Stimulated activated CD8-positive, alpha-beta memory T cell treated with anti-CD3 and anti-CD28 coated beads, Interleukin-4, amount 100 ng/mL, for 4 hours (primary cell): ENCODE results near the gene HSD17B11.
"Not testable (repeated sequence)": the region's sequence is repeated elsewhere in the genome, so short reads cannot be mapped to it uniquely, and the experiment has no call there.

ENCODE experiments used
- DNase-seq, 2 donors: peaks; one replicate each; pipeline ENCODE4 v3.0.0-alpha.2; 2020; ENCODE audit warnings: low read depth in 2 of 2, low spot score in 1 of 2

The HSD17B11 gene

DNA sequence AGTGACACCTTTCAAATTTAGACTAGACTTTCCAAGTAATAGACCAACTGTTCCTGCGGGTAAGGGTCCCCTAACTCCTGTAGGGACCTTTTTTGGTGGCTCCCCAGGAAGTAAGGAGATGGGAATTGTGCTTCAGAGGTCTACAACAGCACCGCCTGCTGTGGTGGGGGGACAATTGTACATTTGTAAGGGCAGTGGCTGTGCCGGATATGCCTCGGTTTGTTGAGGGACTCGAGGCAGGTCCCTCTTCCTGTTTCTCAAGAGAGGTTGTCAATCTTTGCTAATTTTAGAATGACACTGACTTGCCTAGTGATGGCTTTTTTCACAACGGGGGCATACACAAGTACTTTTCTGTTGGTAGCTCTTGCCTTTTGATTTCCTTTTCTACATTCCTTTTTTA lies 15.5 kb upstream of the HSD17B11 start:
- no peak for DNase-seq

DNA sequence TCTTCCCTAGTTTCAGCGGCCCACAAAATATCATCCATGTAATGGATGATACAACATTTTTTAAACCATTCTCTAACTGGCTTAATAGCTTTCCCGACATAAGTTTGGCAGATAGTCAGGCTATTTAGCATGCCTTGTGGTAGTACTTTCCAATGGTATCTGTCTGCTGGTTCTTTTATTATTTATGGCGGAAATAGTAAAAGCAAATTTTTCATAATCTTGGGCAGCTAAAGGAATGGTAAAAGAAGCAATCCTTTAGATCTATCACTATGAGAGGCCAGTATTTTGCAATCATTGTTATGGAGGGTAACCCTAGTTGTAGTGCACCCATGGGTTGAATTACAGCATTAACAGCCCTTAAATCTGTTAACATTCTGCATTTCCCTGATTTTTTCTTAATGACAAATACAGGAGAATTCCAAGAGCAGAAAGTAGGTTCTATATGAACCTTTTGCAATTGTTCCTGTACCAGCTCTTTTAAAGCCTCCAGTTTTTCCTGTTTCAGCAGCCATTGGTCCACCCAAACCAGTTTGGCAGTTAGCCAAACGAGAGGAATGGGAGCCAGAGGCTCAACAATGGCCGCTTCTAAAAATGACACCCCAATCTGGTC lies 14.3 kb upstream of the HSD17B11 start:
- no peak for DNase-seq

DNA sequence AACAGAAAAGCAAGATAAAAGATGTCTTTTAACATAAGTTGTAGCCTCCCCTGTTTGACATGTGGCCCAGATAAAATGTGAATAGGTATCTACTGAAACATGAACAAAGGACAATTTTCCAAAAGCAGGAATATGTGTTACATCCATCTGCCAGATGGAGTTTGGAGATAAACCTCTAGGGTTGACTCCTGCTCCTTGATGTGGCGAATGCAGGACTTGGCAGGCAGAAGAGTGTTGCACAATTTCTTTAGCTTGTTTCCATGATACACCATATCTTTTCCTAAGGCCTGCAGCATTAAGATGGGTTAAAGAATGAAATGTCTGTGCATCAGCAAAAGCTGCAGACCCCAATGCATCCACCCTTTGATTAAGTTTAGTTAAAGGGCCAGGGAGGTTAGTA lies 12.7 kb upstream of the HSD17B11 start:
- not testable (repeated sequence) for DNase-seq

DNA sequence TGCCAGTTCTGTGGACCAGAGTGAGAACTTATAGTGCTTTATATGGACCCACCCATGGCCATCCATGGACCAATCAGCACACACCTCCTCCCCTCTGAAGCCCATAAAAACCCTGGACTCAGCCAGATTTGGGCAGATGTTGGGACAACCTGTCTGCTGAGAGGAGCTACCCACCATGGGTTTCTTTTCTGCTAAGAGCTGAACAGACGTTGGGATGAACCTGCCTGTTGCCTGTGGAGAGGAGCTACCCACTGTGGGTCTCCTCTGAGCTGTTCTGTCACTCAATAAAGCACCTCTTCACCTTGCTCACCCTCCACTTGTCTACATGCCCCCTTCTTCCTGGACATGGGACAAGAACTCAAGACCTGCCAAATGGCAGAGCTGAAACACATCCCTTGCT lies 9.0 kb upstream of the HSD17B11 start:
- no peak for DNase-seq

DNA sequence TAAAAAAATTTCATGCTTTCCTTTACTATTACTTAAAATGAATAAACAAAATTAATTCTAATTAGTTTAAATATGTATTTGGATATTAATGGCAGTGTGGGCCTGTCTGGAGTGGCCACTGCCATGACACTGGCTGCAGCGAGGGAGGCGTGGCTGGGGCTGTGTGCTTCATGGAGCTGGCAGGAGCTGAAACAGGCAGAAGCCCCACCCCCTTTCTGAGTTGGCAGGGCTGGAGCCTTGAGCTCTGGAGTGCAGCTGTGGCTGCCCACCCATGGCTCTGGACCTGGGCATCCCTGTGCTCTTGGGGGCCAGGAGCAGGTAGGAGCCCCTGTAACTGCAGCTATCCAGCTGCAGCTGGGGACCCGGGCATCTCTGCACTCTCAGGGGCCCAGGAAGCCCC lies 8.2 kb upstream of the HSD17B11 start:
- no peak for DNase-seq

DNA sequence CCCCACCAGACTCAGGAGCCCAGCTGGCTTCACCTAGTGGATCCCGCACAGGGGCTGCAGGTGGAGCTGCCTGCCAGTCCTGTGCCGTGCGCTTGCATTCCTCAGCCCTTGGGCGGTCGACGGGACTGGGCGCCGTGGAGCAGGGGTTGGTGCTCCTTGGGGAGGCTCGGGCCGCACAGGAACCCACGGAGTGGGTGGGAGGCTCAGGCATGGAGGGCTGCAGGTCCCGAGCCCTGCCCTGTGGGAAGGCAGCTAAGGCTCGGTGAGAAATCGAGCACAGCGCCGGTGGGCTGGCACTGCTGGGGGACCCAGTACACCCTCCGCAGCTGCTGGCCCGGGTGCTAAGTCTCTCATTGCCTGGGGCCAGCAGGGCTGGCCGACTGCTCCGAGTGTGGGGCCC lies 4.9 kb upstream of the HSD17B11 start:
- not testable (repeated sequence) for DNase-seq

DNA sequence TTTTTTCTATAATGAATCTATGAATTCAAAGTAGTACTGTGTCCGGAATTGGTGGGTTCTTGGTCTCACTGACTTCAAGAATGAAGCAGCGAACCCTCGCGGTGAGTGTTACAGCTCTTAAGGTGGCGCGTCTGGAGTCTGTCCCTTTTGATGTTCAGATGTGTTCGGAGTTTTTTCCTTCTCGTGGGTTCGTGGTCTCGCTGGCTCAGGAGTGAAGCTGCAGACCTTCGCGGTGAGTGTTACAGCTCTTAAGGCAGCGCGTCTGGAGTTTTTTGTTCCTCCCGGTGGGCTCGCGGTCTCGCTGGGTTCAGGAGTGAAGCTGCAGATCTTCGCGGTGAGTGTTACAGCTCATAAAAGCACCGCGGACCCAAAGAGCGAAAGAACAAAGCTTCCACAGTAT lies 4.1 kb upstream of the HSD17B11 start:
- not testable (repeated sequence) for DNase-seq

DNA sequence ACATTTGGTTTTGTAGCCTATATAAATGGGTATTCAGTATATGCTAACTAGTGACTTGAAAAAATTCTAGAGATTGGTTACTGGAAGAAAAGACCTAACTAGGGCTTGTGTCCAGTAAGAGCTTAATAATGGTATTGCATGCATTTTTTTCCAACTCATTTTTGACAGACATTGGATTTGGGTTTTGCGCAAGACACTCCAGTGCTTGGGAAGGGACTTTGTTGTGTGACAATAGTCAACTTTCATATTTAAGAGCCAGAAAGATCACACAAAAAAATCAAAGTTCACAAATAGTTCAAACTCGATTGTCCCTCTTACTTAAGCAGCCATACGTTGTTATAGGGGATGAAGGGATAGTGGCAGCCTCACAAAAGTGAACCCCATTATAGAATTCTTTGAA lies 1.2 kb upstream of the HSD17B11 start:
- no peak for DNase-seq

DNA sequence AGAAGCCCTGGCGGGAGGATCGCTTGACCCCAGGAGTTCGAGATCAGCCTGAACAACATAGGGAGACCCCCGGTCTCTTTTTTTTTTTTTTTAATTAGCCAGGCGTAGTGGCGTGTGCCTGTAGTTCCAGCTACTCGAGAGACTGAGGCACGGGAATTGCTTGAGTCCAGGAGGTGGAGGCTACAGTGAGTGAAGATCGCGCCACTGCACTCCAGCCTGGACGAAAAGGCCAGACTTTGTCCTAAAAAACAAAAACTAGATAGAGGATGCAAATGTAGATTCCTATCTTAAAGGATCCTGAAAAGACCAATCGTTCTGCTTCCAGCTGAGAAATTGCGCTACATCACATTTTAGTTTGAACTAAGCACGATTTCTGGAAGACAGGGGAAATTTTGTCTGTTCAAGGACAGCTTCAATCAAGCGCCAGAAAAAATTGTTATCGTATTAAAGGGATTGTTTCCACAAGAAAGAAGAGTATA lies 627 bp upstream of the HSD17B11 start:
- DNase-seq: no peak

DNA sequence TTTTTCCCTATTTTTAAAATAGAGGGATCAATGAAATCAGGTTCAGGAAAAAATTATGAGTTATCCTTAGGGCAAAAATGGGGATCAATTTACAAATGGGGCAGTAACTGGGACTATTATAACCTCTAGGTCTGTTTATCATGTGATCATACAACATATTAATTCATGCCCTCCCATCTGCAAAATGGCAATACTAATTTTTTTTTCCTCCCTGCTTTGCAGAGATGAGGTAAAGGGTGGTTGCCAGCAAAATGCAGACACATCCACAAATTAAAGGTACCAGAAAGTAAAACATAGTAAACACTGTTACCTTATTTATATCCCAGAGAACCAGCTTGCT lies 467 bp downstream of the HSD17B11 start:
- DNase-seq: no peak

DNA sequence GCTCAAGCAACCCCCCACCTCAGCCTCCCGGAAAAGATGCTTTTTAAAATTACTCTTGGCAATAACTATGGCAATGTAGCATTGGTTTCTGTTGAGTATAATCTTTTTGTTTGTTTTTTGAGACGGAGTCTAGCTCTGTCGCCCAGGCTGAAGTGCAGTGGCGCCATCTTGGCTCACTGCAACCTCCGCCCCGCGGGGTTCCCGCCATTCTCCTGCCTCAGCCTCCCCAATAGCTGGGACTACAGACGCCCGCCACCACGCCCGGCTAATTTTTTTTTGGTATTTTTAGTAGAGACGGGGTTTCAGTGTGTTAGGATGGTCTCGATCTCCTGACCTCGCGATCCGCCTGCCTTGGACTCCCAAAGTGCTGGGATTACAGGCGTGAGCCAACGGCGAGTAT lies 933 bp downstream of the HSD17B11 start:
- not testable (repeated sequence) for DNase-seq

DNA sequence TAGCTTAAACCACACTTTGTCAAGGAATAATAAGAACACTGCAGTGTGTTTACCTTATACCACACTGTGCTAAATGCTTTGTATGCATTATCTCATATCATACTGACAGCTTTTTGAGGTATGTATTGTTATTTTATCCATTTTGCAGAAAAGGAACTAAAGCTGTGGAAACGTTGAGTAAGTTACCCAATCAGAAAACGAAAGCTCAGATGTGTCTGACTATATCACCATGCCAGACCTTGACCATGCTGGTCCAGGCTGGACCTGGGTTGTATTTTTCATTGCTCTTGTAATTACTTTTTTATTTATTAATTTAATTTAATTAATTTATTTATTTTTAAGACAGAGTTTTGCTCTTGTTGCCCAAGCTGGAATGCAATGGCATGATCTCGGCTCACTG lies 2.1 kb downstream of the HSD17B11 start:
- no peak for DNase-seq

DNA sequence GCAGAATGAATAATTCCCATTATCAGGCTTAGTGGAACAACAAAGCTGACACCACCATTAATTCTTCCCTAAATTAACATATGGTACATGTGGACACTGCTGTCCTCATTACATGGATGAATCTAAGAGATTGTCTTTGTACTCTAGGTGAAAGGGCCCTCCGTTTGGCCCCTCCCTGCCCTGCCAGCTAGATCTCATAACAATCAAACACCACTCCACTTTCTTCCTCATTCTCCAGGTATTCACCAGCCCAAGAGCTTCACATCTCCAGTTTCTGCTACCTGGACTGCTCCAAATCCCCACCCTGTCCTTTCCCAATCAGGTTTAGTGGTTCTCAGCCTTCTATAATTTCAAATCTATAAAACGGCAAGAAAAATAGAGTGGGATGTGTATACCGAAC lies 3.8 kb downstream of the HSD17B11 start:
- DNase-seq: no peak

DNA sequence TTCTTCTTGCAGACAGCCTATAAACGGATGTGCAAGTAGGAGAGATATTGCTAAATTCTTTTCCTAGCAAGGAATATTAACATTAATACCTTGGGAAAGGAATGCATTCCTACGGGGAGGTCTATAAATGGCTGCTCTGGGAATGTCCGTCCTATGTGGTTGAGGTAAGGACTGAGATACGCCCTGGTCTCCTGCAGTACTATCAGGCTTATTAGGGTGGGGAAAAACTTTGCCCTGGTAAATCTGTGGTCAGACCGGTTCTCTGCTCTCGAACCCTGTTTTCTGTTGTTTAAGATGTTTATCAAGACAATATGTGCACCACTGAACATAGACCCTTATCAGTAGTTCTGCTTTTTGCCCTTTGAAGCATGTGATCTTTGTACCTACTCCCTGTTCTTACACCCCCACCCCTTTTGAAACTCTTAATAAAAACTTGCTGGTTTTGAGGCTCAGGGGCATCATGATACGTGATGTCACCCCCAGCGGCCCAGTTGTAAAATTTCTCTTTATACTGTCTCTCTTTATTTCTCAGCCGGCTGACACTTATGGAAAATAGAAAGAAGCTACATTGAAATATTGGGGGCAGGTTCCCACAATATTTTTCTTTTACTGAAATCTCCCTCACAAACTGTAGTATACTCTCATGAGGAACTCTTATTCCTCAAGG lies 6.4 kb downstream of the HSD17B11 start:
- not testable (repeated sequence) for DNase-seq

DNA sequence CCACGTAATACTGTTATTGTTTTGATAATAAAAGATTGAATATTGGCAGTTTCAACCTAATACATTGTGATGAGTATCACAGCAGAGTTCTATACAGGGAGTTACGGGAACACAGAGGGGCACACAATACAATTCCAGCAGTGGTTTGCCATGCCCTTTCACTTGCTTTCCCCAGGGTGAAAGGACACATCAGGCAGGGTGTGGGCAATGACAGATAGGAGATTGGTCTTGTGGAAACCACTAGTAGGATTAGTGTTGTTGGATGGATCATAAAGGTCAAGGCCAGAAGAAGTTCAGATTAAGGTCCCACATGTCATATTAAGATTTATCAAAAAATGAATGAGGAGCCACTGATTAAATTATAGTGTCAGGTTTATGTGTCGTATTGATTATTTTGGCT lies 8.1 kb downstream of the HSD17B11 start:
- DNase-seq: no peak

DNA sequence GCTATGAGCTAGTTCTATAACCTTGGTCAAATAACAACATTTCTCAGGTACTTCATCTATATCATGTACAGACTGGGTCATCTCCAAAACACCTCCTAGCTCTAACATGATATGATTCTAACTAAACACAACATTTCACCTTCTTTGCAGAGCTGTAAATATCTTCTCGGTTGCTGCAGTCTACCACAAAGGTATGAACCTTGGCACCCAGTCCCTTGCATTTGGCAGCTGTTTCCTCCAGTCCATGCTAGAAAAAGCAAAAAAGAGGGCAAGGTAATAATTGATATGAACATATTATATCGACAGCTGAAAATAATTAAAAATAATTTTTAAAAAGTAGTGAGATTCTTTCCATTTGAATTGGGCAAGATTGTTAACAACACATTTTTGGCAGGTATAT lies 8.9 kb downstream of the HSD17B11 start:
- no peak for DNase-seq

DNA sequence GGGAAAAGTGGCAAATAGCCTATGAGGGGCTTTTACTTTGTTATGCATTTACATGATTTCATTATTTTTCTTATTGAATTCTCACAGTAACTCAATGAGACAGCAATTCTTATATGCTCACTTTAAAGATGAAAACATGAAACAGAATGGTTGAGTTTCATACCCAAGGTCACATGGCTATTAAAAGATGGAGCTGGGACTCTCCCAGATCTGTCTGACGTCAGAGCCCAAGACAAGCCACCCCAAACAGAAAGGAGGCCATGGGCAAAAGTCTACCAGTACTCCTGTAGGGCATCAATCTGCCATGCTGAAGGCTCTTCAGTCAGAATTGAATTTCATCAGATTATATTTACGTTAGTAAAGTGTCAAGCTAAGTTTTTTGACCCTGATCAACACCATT lies 13.2 kb downstream of the HSD17B11 start:
- no peak for DNase-seq

DNA sequence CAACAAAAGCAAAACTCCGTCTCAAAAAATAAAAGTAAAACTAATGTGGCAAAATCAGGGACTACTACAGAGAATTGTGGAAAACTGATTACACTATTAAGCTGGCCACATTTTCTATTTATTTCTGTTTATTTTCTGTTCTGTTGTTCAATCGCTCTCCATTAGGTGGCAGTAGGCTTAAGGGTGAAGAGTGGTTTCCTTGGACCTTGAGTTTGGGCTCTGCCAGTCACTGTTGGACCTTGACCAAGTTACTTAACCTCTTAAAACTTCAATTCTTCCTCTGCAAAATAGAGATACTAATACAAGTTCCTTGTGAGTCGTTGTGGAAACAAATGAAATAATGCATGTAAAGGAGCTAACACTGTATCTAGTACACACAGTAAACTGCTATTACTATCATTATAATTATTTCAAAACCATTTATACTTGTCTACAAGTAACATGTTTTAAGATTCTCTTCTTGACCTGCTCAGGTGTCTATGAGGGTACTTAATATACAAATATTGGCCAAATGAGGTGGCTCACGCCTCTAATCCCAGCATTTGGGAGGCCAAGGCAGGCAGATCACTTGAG lies 15.2 kb downstream of the HSD17B11 start:
- no peak for DNase-seq

DNA sequence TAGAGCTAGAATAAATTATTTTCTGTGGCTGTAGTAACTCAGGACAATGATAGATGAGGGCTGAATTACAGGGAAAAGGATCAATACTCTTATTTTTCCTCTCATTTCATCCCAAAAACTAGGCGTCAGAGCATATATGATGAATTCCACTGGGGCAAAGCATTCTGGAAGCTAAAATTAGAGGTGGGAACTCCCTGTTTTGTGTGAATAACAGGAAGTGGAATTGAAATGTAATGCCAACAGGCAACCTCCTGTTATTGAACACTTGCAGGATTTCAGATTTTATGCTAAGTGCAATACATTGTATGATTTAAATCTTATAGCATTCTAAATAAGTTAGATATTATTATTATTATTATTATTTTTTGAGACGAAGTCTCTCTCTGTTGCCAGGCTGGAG lies 20.9 kb downstream of the HSD17B11 start:
- no peak for DNase-seq

DNA sequence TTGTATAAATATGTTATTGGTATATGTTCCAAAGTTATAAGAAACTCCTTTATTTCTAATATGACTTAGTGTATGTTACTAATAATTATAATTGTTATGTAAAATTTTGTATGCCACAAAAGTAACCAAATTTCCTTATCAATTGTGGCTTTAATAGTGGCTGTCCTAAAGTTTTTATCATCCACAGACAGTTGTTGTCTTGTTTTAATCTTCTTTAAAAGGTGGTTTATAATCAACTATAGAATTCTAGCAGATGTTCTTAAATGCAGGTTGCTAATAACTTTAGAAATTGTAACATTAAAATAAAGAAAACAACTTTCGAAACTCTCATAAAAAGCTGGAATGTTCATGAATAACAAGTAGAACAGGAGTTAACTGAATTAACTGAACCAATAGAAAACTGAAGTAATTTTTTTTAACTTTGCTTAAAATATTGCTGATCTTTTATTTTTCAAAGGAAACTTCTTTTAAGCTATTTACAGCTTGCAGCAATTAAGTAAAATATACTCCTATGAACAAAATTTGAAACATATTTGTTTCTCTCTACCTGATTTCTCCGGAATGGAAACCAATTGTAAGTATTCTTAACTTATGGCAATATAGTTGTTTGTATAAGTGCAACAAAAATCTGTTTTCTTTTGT lies 24.3 kb downstream of the HSD17B11 start:
- DNase-seq: no peak

DNA sequence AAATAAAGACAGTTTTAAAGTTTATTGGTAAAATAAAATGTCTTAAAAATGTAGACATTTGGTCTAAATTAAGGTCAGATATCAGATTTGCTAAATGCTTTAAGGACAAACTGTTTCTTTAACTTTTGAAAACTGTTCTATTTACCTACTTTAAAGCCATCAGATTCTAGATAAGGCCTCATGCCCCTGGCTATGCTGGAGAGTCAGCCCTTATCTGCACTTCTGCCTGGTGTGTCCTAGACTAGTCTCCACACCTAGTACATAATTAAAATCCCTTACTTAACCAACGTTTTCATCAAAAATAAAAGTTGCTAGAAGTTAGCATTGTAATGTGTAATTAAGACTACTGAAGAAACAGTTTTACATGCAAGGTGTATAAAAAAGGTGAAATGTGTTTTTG lies 25.6 kb downstream of the HSD17B11 start:
- DNase-seq: no peak

DNA sequence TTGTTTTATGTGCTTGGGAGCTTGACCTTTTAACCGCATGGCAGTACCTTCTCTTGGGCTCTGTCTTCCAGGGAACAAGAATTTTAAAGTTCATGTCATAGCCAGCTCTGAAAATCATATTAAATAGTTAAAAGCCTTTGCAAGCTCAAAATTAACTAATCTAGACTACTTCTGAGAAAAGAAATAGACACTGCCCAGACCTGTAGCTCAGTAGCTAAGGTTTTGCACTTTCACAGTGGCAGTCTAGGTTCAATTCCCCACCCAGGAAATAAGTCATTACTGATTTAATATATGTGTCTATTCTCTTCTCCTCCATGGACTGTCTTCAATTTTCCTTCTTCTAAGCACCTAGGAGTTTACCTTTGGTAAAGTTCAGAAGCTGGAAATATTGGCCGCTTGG lies 27.4 kb downstream of the HSD17B11 start:
- DNase-seq: no peak
